Ramos (cell line): ENCODE data around the gene NUF2.
"Not testable (repeated sequence)": the region's sequence is repeated elsewhere in the genome, so short reads cannot be mapped to it uniquely, and the experiment has no call there.

ENCODE experiments used
- in situ Hi-C: fragments of 300-500 bp; cut with MboI; formaldehyde crosslinking; loops from one replicate; pipeline ENCODE4 v1.14.3; 2022; ENCODE audit warnings: low sequenced_read_pairs; ENCODE audit not compliant: unreplicated experiment

NUF2 gene

GRCh38 chr1:163320891-163321290, 863 bp upstream of the NUF2 start:
- in situ Hi-C loops: loop anchor here (25.0 kb wide), 1 partner anchor 459 kb away; the partner anchor contains the start of gene CCDC190

- in situ Hi-C loops: loop anchor here (25.0 kb wide), 1 partner anchor 461 kb away; the partner anchor contains the start of gene CCDC190
These were observed 1.6 kb downstream of the NUF2 start for GRCh38 chr1:163323339-163323738.

GRCh38 chr1:163331116-163331515, 9.4 kb downstream of the NUF2 start:
- in situ Hi-C loops: no loop called here

- in situ Hi-C loops: no loop called here
These were observed 13.5 kb downstream of the NUF2 start for GRCh38 chr1:163335216-163335615.

- in situ Hi-C loops: no loop called here
These were observed 15.9 kb downstream of the NUF2 start for GRCh38 chr1:163337631-163338030.

GRCh38 chr1:163346326-163346870, 24.6 kb downstream of the NUF2 start:
- in situ Hi-C loops: no loop called here

GRCh38 chr1:163347106-163347505, 25.4 kb downstream of the NUF2 start:
- in situ Hi-C loops: no loop called here

- in situ Hi-C loops: no loop called here
These were observed 30.2 kb downstream of the NUF2 start for GRCh38 chr1:163351912-163352311.

- in situ Hi-C loops: no loop called here
These were observed 35.6 kb downstream of the NUF2 start for GRCh38 chr1:163357378-163357777.

GRCh38 chr1:163358172-163358571, 36.4 kb downstream of the NUF2 start:
- in situ Hi-C loops: not testable (repeated sequence)

- in situ Hi-C loops: no loop called here
These were observed 39.6 kb downstream of the NUF2 start for GRCh38 chr1:163361123-163361934.

GRCh38 chr1:163365186-163365585, 43.4 kb downstream of the NUF2 start:
- in situ Hi-C loops: no loop called here

GRCh38 chr1:163366555-163366954, 44.8 kb downstream of the NUF2 start:
- in situ Hi-C loops: no loop called here

- in situ Hi-C loops: no loop called here
These were observed 46.0 kb downstream of the NUF2 start for GRCh38 chr1:163367721-163368120.

GRCh38 chr1:163372576-163372975, 50.8 kb downstream of the NUF2 start:
- in situ Hi-C loops: no loop called here

- in situ Hi-C loops: no loop called here
These were observed 56.8 kb downstream of the NUF2 start for GRCh38 chr1:163378554-163378953.

GRCh38 chr1:163379801-163380200, 58.0 kb downstream of the NUF2 start:
- in situ Hi-C loops: no loop called here

GRCh38 chr1:163381487-163382184, 59.9 kb downstream of the NUF2 start:
- in situ Hi-C loops: no loop called here

GRCh38 chr1:163382395-163382794, 60.6 kb downstream of the NUF2 start:
- in situ Hi-C loops: no loop called here

GRCh38 chr1:163387146-163387545, 65.4 kb downstream of the NUF2 start:
- in situ Hi-C loops: no loop called here

- in situ Hi-C loops: no loop called here
These were observed 67.2 kb downstream of the NUF2 start for GRCh38 chr1:163388970-163389369.
